Activated CD4-positive, alpha-beta T cell treated with anti-CD3 and anti-CD28 coated beads, Interleukin-2, amount 10 ng/mL, durations not matched to agents 7 days and 5 days (primary cell): ENCODE results near the gene TTLL11. TPM values are rescaled to one million over a fixed set of nuclear protein-coding genes. Genes with fewer than 3 reads are reported as not detected.
"Not testable (repeated sequence)": the region's sequence is repeated elsewhere in the genome, so short reads cannot be mapped to it uniquely, and the experiment has no call there.

Experiments used
- CTCF ChIA-PET: fragments of 350-600 bp; sonication (Branson Sonifier 250); formaldehyde crosslinking; loops from one replicate; lab custom pipeline; 2021; ENCODE audit warnings: antibody characterized with exemption; lab: Charles Lee
- POLR2A ChIA-PET: fragments of 350-600 bp; sonication (Branson Sonifier 250); formaldehyde crosslinking; loops from one replicate; lab custom pipeline; 2021; ENCODE audit warnings: antibody characterized with exemption; lab: Charles Lee
- DNase-seq: peaks from one replicate; pipeline ENCODE4 v3.0.0-alpha.2; 2020
- H3K27ac Mint-ChIP-seq: one replicate; pipeline ENCODE4 v1.8.0; 2021; ENCODE audit warnings: mild to moderate bottlenecking, moderate library complexity, mixed read lengths
- H3K27me3 Mint-ChIP-seq: one replicate; pipeline ENCODE4 v1.8.0; 2021; ENCODE audit warnings: mixed read lengths
- H3K36me3 Mint-ChIP-seq: one replicate; pipeline ENCODE4 v1.8.0; 2021; ENCODE audit warnings: low read depth, mixed read lengths
- H3K4me1 Mint-ChIP-seq: one replicate; pipeline ENCODE4 v1.8.0; 2021; ENCODE audit warnings: mixed read lengths
- H3K4me3 Mint-ChIP-seq: one replicate; pipeline ENCODE4 v1.8.0; 2021; ENCODE audit warnings: mild to moderate bottlenecking, moderate library complexity, mixed read lengths
- H3K9me3 Mint-ChIP-seq: one replicate; pipeline ENCODE4 v1.8.0; 2021; ENCODE audit warnings: mixed read lengths
- total RNA-seq, 2 experiments: library from RNA; stranded (reverse); gene quantifications; one replicate each; pipeline ENCODE4 v1.2.3, GENCODE V29; 2021

The TTLL11 gene
- total RNA-seq, 2 experiments from 2014 or later = 2.6 to 3.1 TPM

DNA sequence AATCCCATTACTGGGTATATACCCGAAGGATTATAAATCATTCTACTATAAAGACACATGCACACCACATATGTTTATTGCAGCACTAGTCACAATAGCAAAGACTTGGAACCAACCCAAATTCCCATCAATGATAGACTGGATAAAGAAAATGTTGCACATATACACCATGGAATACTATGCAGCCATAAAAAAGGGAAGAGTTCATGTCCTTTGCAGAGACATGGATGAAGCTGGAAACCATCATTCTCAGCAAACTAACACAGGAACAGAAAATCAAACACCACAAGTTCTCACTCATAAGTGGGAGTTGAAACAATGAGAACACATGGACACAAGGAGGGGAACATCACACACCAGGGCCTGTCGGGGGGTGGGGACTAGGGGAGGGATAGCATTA, 198.7 kb downstream of the TTLL11 start:
- H3K4me3 Mint-ChIP-seq, CTCF ChIA-PET, H3K4me1 Mint-ChIP-seq: not testable (repeated sequence)

DNA sequence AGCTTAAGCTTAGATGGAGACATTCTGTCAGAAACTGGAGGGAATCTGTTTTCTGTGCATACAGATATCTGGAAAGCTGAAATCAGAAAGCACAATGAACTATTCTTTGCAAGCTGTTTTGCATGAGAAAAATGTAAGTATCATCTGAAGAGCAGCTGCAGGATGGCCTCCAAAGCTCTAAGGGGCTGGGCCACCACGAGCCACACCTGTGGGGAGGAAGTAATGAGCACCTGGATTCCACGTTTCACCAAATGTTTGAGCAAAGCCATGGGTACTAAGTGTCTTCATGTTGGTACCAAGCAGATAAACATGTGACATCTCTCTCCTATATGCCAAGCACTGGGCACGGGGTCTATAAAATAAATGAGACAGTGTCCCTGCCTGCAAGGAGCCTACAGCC, 199.3 kb downstream of the TTLL11 start:
- ChIA-PET POLR2A (no interaction called here), CTCF (no interaction called here)
- no peak for DNase-seq
- no peak overlapping the region for H3K27ac Mint-ChIP-seq
- H3K9me3 Mint-ChIP-seq = no peaks in the 10 kb centered on the region
- no peaks in the 10 kb centered on the region for H3K36me3 Mint-ChIP-seq
- no peak overlapping the region for H3K4me3 Mint-ChIP-seq
- H3K4me1 Mint-ChIP-seq = no peaks in the 10 kb centered on the region
- H3K27me3 Mint-ChIP-seq = no peaks in the 10 kb centered on the region

More for the DNA sequence above, 198.7 kb downstream of the TTLL11 start:
- H3K36me3 Mint-ChIP-seq, H3K9me3 Mint-ChIP-seq, H3K27ac Mint-ChIP-seq, H3K27me3 Mint-ChIP-seq, POLR2A ChIA-PET, DNase-seq: not testable (repeated sequence)

DNA sequence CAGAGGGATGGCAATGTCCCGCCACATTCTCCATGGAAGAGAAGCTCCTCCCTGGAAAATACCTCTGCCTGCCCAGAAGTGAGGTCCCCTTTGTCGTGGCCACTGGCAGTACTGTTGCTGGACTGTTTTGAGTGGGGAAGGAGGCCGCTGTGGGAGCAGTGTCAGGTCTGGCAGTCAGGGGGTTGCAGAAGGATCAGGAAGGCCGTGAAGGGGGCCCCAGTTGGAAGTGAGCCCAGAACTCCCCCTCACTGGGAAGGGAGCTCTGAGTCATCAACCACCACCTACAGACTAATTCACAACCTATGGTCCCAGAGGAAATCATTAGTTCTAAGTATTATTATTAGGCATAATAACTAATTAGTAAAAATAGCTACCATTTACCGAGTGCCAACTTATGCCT, 200.4 kb downstream of the TTLL11 start:
- ChIA-PET POLR2A (no interaction called here), CTCF (interaction anchor here (0.6 kb wide), 1 partner anchor 384 kb away, joined by 3 read pairs; no protein-coding TSS in a partner anchor)
- H3K4me1 Mint-ChIP-seq = no peaks in the 10 kb centered on the region
- H3K4me3 Mint-ChIP-seq = no peak overlapping the region
- DNase-seq = no peak
- H3K9me3 Mint-ChIP-seq = no peaks in the 10 kb centered on the region
- no peak overlapping the region for H3K27ac Mint-ChIP-seq
- no peaks in the 10 kb centered on the region for H3K36me3 Mint-ChIP-seq
- H3K27me3 Mint-ChIP-seq = no peaks in the 10 kb centered on the region

DNA sequence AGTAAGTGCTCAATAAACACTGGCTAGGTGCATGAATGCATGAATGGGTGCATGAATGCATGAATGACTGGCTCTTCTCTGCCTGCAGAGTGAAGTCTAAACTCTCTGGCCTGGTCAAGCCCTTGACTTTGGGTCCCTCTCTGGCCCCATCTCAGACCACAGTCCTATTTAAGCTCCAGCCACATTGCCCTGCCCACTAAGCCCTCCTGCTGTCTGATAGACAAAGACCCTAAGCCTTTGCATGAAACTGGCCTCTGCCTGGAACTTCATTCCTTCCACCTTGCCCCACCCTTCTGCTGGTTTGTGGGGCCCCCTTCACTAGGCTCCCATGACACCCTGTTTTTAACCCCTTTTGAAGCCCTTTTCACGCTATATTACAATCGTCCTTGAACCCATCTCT, 202.4 kb downstream of the TTLL11 start:
- DNase-seq = no peak
- H3K4me3 Mint-ChIP-seq = no peak overlapping the region
- CTCF ChIA-PET = no interaction called here
- H3K4me1 Mint-ChIP-seq = peaks cover 2% of the 10 kb centered on the region
- POLR2A ChIA-PET = no interaction called here
- H3K27ac Mint-ChIP-seq = no peak overlapping the region
- no peaks in the 10 kb centered on the region for H3K9me3 Mint-ChIP-seq
- H3K36me3 Mint-ChIP-seq = no peaks in the 10 kb centered on the region
- H3K27me3 Mint-ChIP-seq = no peaks in the 10 kb centered on the region

DNA sequence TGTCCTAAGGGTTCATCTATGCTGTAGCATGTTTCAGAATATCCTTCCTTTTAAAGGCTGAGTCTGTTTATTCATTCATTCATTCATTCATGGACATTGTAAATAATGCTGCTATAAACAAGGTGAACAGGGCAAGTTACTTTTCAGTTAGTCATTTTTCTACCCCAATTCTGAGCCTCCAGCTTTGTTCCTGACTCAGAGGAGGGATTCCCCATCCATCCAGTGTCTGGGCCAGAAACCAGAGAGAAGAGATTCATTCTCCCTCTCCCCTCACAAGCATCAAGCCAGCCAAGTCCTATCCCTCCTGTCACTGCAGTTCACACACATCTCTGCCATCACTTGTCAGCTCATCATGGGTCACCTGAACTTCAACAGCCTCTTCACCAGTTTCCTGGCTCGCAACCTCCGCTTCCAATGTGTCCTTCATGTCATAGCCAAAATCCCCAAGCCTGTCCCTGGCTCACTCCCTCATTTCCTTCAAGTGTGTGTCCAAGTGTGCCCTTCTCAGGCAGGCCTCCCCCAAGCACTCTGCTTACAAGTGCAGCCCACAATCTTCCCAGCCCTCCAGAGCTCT, 203.0 kb downstream of the TTLL11 start:
- Mint-ChIP-seq H3K36me3 (no peaks in the 10 kb centered on the region), H3K27ac (no peak overlapping the region), H3K4me1 (peaks cover 2% of the 10 kb centered on the region), H3K4me3 (no peak overlapping the region), H3K27me3 (no peaks in the 10 kb centered on the region), H3K9me3 (no peaks in the 10 kb centered on the region)
- CTCF ChIA-PET = no interaction called here
- no peak for DNase-seq
- POLR2A ChIA-PET = no interaction called here

DNA sequence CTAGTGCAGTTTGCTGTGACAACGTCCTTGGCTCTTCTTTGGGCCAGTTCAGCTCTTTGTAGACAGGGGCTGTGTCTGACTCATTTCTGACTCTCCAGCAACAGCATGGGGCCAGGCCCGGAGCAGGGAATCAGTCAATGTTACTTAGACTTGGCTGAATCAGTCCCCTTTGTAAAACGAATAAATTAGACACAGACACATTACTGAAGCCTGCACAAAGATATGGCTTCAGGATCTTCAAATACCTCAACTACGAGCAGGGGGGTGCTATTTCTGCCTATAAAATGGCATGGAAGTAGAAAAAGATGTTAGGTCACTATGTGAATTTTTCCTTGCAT, 204.7 kb downstream of the TTLL11 start:
- Mint-ChIP-seq H3K36me3 (no peaks in the 10 kb centered on the region), H3K4me3 (no peak overlapping the region), H3K27ac (no peak overlapping the region), H3K4me1 (peaks cover 2% of the 10 kb centered on the region), H3K27me3 (no peaks in the 10 kb centered on the region), H3K9me3 (no peaks in the 10 kb centered on the region)
- ChIA-PET CTCF (no interaction called here), POLR2A (interaction anchor here (0.7 kb wide), 1 partner anchor 32 kb away, joined by 3 read pairs; no protein-coding TSS in a partner anchor)
- no peak for DNase-seq

DNA sequence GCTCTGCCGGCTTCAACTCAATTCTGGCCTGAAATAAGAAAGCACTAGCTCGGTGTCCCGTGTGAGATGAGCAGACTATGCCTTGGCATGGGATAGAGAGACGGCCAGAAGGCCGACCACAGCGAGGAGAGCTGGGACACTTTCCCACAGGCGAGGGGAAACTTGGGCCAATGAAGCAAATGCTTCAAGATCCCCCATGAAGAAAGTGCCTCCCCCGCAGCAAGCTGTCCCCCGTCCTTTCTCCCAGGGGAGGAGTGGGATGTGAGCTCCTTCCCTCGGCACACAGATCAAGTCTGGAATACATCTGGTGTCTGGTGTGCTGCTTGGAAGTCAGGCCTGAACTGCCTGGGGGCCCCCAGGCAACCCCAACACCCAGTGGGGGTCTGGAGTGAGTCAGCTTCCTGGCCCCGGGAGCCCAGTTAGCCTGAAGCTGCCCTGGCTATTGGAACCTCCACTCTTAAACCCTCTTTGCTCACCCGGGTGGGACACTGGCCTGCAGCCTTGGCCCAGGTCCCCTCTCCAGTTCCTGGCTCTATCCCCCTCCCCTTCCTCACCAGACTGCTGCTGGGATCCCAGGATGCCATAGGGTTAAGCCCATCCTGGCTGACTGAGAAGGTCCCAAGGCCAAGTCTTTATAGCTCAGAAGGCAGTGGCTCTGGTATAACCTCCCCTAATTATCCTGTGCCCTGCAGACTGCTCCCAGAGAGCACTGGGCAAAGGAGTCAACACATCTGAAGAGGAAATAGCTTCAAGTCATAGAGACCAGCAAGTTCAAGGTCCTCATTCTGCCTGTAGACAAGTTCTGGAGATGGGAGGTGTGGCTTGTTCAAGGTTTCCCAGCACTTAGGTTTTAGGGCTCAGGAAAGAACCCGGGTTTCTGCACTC, 205.3 kb downstream of the TTLL11 start:
- H3K4me3 Mint-ChIP-seq = no peak overlapping the region
- H3K27me3 Mint-ChIP-seq = no peaks in the 10 kb centered on the region
- no peak for DNase-seq
- ChIA-PET POLR2A (interaction anchor here (0.7 kb wide), 1 partner anchor 32 kb away, joined by 3 read pairs; no protein-coding TSS in a partner anchor), CTCF (interaction anchor here (0.8 kb wide), 1 partner anchor 36 kb away, joined by 3 read pairs; no protein-coding TSS in a partner anchor)
- no peaks in the 10 kb centered on the region for H3K36me3 Mint-ChIP-seq
- no peak overlapping the region for H3K27ac Mint-ChIP-seq
- H3K9me3 Mint-ChIP-seq = no peaks in the 10 kb centered on the region
- peaks cover 2% of the 10 kb centered on the region for H3K4me1 Mint-ChIP-seq

DNA sequence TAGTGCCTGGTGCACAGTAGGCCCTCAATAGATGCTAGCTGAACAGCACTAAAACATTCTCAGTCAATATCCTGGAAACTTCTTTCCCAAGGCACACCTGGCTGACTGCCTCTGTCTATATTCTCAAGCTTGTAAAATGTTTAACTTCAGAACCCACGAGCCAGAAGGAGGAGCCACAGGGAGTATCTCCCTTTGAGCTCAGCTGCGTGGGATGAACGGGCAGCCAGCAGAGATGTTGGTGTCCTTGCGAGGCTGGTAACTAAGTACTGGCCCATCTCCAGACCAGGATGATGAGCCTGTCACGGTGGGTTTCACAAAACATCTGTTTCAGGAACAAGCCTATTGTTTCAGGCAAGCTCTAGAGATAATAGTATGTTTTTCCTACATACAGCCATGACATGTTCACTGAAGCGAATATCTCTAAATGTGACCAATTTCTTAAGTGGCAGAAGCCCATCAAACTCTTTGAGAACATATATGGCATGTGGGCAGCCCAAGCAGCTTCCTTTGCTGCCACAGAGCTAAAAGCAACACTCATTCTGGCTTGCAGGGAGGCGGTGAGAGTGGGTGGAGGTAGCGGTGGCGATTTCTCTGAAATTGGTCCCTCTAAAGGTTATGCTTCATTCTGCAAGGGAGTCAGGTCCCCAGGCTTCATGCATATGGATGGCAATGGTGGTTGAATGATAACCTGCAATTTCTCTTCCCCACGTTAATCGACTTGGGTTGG, 206.2 kb downstream of the TTLL11 start:
- Mint-ChIP-seq H3K4me1 (peaks cover 2% of the 10 kb centered on the region), H3K9me3 (no peaks in the 10 kb centered on the region), H3K27ac (no peak overlapping the region), H3K27me3 (no peaks in the 10 kb centered on the region), H3K4me3 (no peak overlapping the region), H3K36me3 (no peaks in the 10 kb centered on the region)
- no peak for DNase-seq
- POLR2A ChIA-PET = no interaction called here
- CTCF ChIA-PET = interaction anchor here (0.8 kb wide), 1 partner anchor 36 kb away, joined by 3 read pairs; no protein-coding TSS in a partner anchor

DNA sequence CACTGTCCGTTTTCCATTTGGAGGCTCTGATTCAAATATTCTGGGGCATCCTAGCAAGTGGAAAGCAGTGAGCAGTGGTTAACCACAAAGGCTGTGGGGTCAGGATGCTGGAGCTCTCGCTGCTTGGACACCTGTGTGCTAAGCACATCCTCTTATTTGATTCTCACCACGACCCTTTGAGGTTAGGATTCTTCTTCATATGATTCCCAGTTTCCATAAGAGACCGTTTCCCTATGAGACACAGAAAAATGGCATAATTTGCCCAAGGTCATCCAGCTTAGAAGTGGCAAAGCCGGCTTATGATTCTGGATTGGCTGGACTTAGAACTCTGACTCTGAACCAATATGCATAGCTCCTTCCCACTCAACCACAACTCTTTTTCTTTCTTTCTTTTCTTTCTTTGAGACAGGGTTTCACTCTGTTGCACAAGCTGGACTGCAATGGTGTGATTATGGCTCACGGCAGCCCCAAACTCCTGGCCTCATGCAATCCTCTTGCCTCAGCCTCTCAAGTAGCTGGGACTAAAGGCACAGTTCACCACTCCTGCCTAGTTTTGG, 207.7 kb downstream of the TTLL11 start:
- H3K36me3 Mint-ChIP-seq = no peaks in the 10 kb centered on the region
- no peaks in the 10 kb centered on the region for H3K27me3 Mint-ChIP-seq
- peaks cover 2% of the 10 kb centered on the region for H3K4me1 Mint-ChIP-seq
- H3K9me3 Mint-ChIP-seq = no peaks in the 10 kb centered on the region
- no peak overlapping the region for H3K4me3 Mint-ChIP-seq
- CTCF ChIA-PET = no interaction called here
- no peak for DNase-seq
- no peak overlapping the region for H3K27ac Mint-ChIP-seq
- POLR2A ChIA-PET = no interaction called here

DNA sequence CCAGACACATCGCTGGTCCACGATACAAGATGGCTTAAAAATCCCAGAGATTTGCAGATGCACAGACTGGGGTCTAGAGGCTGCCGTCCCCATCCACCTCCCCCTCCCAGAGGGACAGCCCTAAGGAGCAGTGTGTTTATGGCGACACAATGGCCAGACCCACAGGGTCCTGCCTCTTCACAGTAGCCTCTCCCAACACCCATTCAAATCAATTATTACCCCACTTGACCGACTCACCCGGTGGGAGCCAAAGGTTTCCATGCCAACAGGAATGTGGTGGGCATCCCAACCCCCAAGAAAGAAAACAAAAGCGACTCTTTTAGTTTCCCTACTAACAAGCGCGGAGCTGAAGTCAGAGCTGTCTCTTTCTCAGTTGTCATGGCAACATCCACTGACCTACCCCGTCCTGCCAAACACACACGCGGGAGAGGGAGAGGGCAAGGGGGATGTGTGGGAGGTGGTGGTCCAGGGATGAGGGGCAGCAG, 209.0 kb downstream of the TTLL11 start:
- no peak for DNase-seq
- CTCF ChIA-PET = no interaction called here
- no peaks in the 10 kb centered on the region for H3K36me3 Mint-ChIP-seq
- POLR2A ChIA-PET = no interaction called here
- H3K27me3 Mint-ChIP-seq = no peaks in the 10 kb centered on the region
- H3K4me3 Mint-ChIP-seq = no peak overlapping the region
- H3K9me3 Mint-ChIP-seq = no peaks in the 10 kb centered on the region
- peaks cover 2% of the 10 kb centered on the region for H3K4me1 Mint-ChIP-seq
- no peak overlapping the region for H3K27ac Mint-ChIP-seq

DNA sequence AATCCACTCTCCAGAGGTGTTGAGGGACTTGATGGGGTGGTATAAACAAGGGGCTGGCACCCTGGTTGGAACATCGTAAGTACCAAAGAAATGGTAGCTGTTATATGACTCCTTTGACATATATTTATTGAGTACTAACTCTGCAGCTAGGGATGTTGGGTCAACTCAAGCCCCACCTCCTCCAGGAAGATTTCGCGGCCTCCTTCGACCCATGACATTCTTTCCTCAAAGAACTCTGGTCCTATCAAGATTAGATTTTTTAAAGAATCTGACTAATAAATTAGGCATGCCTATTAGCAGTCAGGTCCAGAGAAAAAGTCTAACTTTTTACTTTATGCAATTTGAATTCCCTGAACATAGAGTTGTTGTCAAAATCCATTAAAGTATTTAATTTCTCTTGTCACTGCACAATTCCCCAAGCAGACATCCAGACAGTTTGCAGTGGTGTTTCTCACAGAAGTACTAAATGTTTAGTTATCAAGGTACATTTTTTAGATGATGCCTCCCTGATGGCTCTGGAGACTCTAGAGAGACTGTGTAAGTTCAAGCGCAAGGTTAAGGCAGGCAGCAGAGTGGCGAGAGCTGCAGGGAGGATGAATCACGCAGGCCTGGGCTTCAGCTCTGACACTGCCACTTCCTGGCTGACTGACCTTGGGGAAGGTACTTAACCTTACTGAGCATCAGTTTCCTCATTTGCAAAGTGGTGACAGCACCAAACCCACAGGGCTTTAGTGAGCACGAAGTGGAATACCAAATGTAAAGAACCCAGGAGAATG, 209.6 kb downstream of the TTLL11 start:
- Mint-ChIP-seq H3K27ac (no peak overlapping the region), H3K27me3 (no peaks in the 10 kb centered on the region), H3K4me3 (no peak overlapping the region), H3K36me3 (no peaks in the 10 kb centered on the region), H3K9me3 (no peaks in the 10 kb centered on the region), H3K4me1 (peaks cover 2% of the 10 kb centered on the region)
- ChIA-PET POLR2A (no interaction called here), CTCF (no interaction called here)
- no peak for DNase-seq

DNA sequence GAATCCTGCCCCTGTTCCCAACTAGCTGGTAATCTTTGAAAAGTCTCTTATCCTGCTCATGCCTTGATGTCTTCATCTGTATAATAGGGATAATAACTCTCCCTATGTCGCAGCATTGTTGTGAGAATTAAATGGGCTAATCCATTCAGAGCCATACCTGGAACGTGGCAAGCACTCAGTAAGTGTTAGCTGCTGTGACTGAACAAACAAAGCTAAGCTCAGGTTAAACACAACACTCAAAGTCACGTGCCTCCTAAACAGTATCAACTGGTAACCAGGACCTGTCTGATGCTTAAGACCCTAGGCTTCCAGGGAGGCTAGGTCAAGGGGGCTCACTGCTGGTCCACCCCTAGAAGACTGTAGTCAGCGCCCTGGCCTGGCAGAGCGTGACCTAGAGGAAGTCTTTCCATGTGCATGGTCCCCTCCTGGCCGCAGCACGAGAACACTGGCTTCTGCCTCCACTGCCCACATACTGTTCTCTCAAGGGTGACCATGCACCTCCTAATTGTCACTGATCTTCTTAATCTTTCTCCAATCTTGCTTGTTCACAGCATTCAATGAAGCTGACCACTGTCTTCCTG, 211.1 kb downstream of the TTLL11 start:
- no peak for DNase-seq
- CTCF ChIA-PET = interaction anchor here (0.6 kb wide), 1 partner anchor 1340 kb away, joined by 3 read pairs; no protein-coding TSS in a partner anchor
- H3K27me3 Mint-ChIP-seq = no peaks in the 10 kb centered on the region
- no peaks in the 10 kb centered on the region for H3K4me1 Mint-ChIP-seq
- no peaks in the 10 kb centered on the region for H3K9me3 Mint-ChIP-seq
- H3K36me3 Mint-ChIP-seq = no peaks in the 10 kb centered on the region
- H3K4me3 Mint-ChIP-seq = no peak overlapping the region
- POLR2A ChIA-PET = no interaction called here
- no peak overlapping the region for H3K27ac Mint-ChIP-seq
